GM12878 (cell line): ENCODE data around the gene BCL11A. TPM values are rescaled to one million over a fixed set of nuclear protein-coding genes. Genes with fewer than 3 reads are reported as not detected.

Source experiments
- ATAC-seq: fragments of 200-7000 bp; cut with Tn5 transposase; 3 replicates; pipeline ENCODE4 v1.9.1; 2020; ENCODE audit warnings: mild to moderate bottlenecking, moderate library complexity
- BruUV-seq: library from RNA; stranded (reverse); fragments of 400-500 nt; replicated peaks from 2 replicates; lab custom pipeline; 2021; lab: Mats Ljungman, UMichigan
- CTCF ChIA-PET: fragments of 300-600 bp; sonication (Branson Sonifier 250); formaldehyde crosslinking; extraction: SDS; loops from one replicate; lab custom pipeline; 2021; ENCODE audit warnings: inconsistent platforms; lab: Yijun Ruan, JAX
- POLR2A ChIA-PET: fragments of 350-600 bp; formaldehyde crosslinking; extraction: SDS; loops from one replicate; lab custom pipeline; 2021; ENCODE audit warnings: inconsistent platforms; lab: Charles Lee
- RAD21 ChIA-PET: fragments of 300-600 bp; sonication (Branson Sonifier 250); formaldehyde crosslinking; loops from one replicate; lab custom pipeline; 2023; ENCODE audit warnings: antibody characterized with exemption; ENCODE audit not compliant: unreplicated experiment; lab: Charles Lee
- SMC1A ChIA-PET: fragments of 300-600 bp; sonication (Branson Sonifier 250); formaldehyde crosslinking; loops from one replicate; lab custom pipeline; 2023; ENCODE audit not compliant: unreplicated experiment, uncharacterized antibody; lab: Charles Lee
- DNase-seq: peaks from one replicate; pipeline ENCODE4 v3.0.0-alpha.2; 2011; ENCODE audit warnings: low read depth, low spot score
- FAIRE-seq: peaks from 3 replicates; lab custom pipeline; 2011; peaks lifted over from hg19 to GRCh38; lab: Jason Lieb, UNC
- H2AFZ ChIP-seq: 2 replicates; pipeline ENCODE4 v1.6.0; 2011; ENCODE audit warnings: low read depth, low read length, control low read depth; ENCODE audit not compliant: control insufficient read depth
- H3K27ac ChIP-seq: 2 replicates; pipeline ENCODE4 v1.5.1; 2011; ENCODE audit warnings: control low read depth; ENCODE audit not compliant: control insufficient read depth, insufficient read depth
- H3K27me3 ChIP-seq, 2 experiments: replicated peaks in 1 of 2; 2 replicates each; pipeline versions ENCODE4 v1.6.0 to v1.6.1; 2011; ENCODE audit warnings: low read length in 1 of 2; ENCODE audit not compliant: control insufficient read depth in 2 of 2, insufficient read depth in 2 of 2
- H3K36me3 ChIP-seq, 2 experiments: 2 replicates each; pipeline ENCODE4 v1.5.1; 2011; ENCODE audit warnings: low read length in 1 of 2; ENCODE audit not compliant: control insufficient read depth in 2 of 2, insufficient read depth in 2 of 2
- H3K4me1 ChIP-seq: 2 replicates; pipeline ENCODE4 v1.6.1; 2011; ENCODE audit warnings: mild to moderate bottlenecking, low read length, moderate library complexity, mixed read lengths; ENCODE audit not compliant: control insufficient read depth, insufficient read depth
- H3K4me2 ChIP-seq: 2 replicates; pipeline ENCODE4 v1.6.0; 2011; ENCODE audit warnings: control low read depth; ENCODE audit not compliant: control insufficient read depth, insufficient read depth
- H3K4me3 ChIP-seq: fragments of 200-600 bp; sonication (generic); 2 replicates; pipeline ENCODE4 v1.5.1; 2016
- H3K79me2 ChIP-seq: 2 replicates; pipeline ENCODE4 v1.6.0; 2011; ENCODE audit warnings: low read length; ENCODE audit not compliant: control insufficient read depth, insufficient read depth
- H3K9ac ChIP-seq: 2 replicates; pipeline ENCODE4 v1.8.0; 2011; ENCODE audit warnings: low read length, control low read depth, mixed read lengths; ENCODE audit not compliant: control insufficient read depth, insufficient read depth
- H3K9me3 ChIP-seq: replicated peaks from 3 replicates; pipeline ENCODE4 v1.5.1; 2011; ENCODE audit warnings: mild to moderate bottlenecking, low read length; ENCODE audit not compliant: control insufficient read depth, insufficient read depth
- H4K20me1 ChIP-seq: 2 replicates; pipeline ENCODE4 v1.6.0; 2011; ENCODE audit not compliant: control insufficient read depth, insufficient read depth
- CBFB ChIP-seq: IDR thresholded peaks from 2 replicates; pipeline ENCODE4 v1.6.1; 2016; ENCODE audit warnings: antibody characterized with exemption, low read depth
- HSF1 ChIP-seq: fragments of 150-350 bp; IDR thresholded peaks from 2 replicates; pipeline ENCODE4 v1.6.1; 2014; ENCODE audit warnings: mild to moderate bottlenecking, low read depth, low read length
- PAX8 ChIP-seq: fragments of 450-650 bp; IDR thresholded peaks from 2 replicates; pipeline ENCODE4 v1.6.1; 2017; ENCODE audit warnings: mild to moderate bottlenecking, moderate library complexity
- ZNF274 ChIP-seq: IDR thresholded peaks from one replicate; pipeline ENCODE4 v1.8.0; 2011; ENCODE audit not compliant: insufficient read length, insufficient read depth
- WGBS: methylation state at CpG from one replicate; pipeline ENCODE4 v1.1.6; 2016; ENCODE audit warnings: low lambda C conversion rate; ENCODE audit not compliant: insufficient replicate concordance, insufficient coverage; ENCODE audit errors: missing lambda C conversion rate; 5-methylcytosine and 5-hydroxymethylcytosine counted together
- in situ Hi-C: fragments of 300-500 bp; cut with MboI; formaldehyde crosslinking; loops from 9 replicates; pipeline ENCODE4 v1.14.3; 2018; ENCODE audit warnings: mixed read lengths
- intact Hi-C: fragments of 100-400 bp; cut with micrococcal nuclease; formaldehyde crosslinking; loops from one replicate; pipeline ENCODE4 v1.14.2; 2022; ENCODE audit not compliant: unreplicated experiment
- polyA plus RNA-seq, 11 experiments: library from polyadenylated mRNA; depleted of rRNA in 4 of 11; unstranded in 6 of 11; stranded (reverse) in 5 of 11; fragments of >200 nt; fragmentation: Nextera tagmentation in 4 of 11; fragmentation: Illumina TruSeq in 1 of 11; extraction: Ambion mirVana in 4 of 11; extraction: Trizol in 1 of 11; gene quantifications; 1 replicate in 1 of 11; 2 replicates in 10 of 11; pipeline versions ENCODE4 v1.2.1 to v1.2.3, GENCODE V29; 2011 to 2016; ENCODE audit warnings: inconsistent platforms in 2 of 11, missing spikeins in 2 of 11, low read depth in 1 of 11
- total RNA-seq, 4 experiments: library from RNA; depleted of rRNA in 3 of 4; stranded (reverse); fragments of >200 nt in 3 of 4; fragmentation: Illumina TruSeq in 1 of 4; extraction: Trizol in 1 of 4; gene quantifications; 2 replicates each; pipeline versions ENCODE4 v1.2.1 to v1.2.3, GENCODE V29; 2013 to 2021
- TF ChIP-seq, protein P1 (sequence below): fragments of 450-650 bp; IDR thresholded peaks from 2 replicates; pipeline ENCODE4 v1.6.1; 2014; ENCODE audit warnings: mild to moderate bottlenecking

BCL11A gene
- total and polyA plus RNA-seq, 10 of the 15 experiments (the other 5 are each of a cell fraction or from before 2014, with no cell fraction given): 7.5 to 26.6 (median 11.1) TPM; not detected in 1

- TF ChIP-seq HSF1: no peak
- TF ChIP-seq, protein P1, sequence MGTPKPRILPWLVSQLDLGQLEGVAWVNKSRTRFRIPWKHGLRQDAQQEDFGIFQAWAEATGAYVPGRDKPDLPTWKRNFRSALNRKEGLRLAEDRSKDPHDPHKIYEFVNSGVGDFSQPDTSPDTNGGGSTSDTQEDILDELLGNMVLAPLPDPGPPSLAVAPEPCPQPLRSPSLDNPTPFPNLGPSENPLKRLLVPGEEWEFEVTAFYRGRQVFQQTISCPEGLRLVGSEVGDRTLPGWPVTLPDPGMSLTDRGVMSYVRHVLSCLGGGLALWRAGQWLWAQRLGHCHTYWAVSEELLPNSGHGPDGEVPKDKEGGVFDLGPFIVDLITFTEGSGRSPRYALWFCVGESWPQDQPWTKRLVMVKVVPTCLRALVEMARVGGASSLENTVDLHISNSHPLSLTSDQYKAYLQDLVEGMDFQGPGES: no peak
- TF ChIP-seq PAX8: no peak
Observed at GRCh38 chr2:60547841-60548240, 5.6 kb downstream of the BCL11A start (continued).

DNA sequence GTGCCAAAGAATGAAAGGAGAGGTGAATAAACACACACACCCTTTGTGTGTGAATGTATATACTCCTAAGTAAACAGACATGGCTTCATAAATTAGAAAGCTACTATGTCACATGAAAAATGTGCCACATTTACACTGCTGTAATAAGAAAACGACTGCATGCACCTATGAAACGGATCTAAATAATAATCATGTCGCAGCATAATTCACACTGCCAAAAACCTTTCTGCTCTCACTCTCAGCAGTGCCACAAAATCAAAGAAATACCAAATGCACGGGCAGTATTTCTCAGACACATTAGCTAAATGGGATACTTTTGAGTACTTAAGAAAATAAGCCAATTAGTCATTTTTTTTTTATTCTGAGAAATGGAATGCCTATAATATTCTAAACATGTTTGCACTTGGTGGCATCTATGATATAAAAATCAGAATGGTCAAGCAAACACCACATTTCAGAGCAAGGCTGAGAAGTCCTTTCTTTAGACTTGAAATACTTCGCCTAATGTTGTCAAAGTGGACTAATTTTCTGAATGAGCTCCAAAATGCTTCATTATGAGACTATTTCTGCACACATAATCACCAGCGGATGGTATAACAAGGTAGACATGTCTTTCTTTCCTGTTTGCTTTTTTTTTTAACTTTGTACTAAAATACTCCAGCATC is 6.6 kb downstream of the BCL11A start:
- Histone ChIP-seq H3K9ac (peak overlapping the region; percentile 83), H4K20me1 (0 out of 2 replicates have a peak, but pooled peaks cover 2% of the 10 kb centered on the region), H3K9me3 (no peaks in the 10 kb centered on the region), H3K79me2 (peaks cover 97% of the 10 kb centered on the region), H3K27me3 (no peaks in the 10 kb centered on the region; a peak in 1 of 4 replicates), H3K4me1 (peaks cover 30% of the 10 kb centered on the region), H3K4me2 (peak overlapping the region; percentile 73), H3K27ac (peak overlapping the region; percentile 89)
- CTCF ChIA-PET: interaction anchor here (1.3 to 1.7 kb wide), 4 partner anchors 14 to 1522 kb away, joined by 4 to 6 read pairs (median 5); no protein-coding TSS in a partner anchor
- ATAC-seq: no peak
- intact Hi-C loops (loop anchor here (5.0 kb wide), 1 partner anchor 195 kb away; no protein-coding TSS in a partner anchor), in situ Hi-C loops (no loop called here)
- no peak for DNase-seq
- 65% methylated on average over 6 of the region's 6 CpGs for WGBS
- FAIRE-seq: no peak
- RAD21 ChIA-PET: no interaction called here
- TF ChIP-seq CBFB (no peak), ZNF274 (no peak)
- TF ChIP-seq, all 136 proteins: peak for 0
- POLR2A ChIA-PET: no interaction called here
- Histone ChIP-seq H3K4me3 (peak overlapping the region; percentile 81), H3K36me3 (peaks cover 0 to 10% of the 10 kb centered on the region in 2 experiments; a peak in 1 of 4 replicates), H2AFZ (no peak overlapping the region)
- SMC1A ChIA-PET: interaction anchor here (0.7 to 1.4 kb wide), 4 partner anchors 241 to 1523 kb away, joined by 3 to 4 read pairs (median 3); no protein-coding TSS in a partner anchor
- no TSS peak for BruUV-seq
